GM21381 (cell line): ENCODE data around the gene FKBP1A.
"Not testable (repeated sequence)": the region's sequence is repeated elsewhere in the genome, so short reads cannot be mapped to it uniquely, and the experiment has no call there.

Experiments
- ATAC-seq: cut with Tn5 transposase; IDR thresholded peaks from one replicate; pipeline ENCODE4 v1.9.1; 2021; ENCODE audit warnings: mild to moderate bottlenecking, moderate library complexity; ENCODE audit not compliant: unreplicated experiment

FKBP1A gene

DNA sequence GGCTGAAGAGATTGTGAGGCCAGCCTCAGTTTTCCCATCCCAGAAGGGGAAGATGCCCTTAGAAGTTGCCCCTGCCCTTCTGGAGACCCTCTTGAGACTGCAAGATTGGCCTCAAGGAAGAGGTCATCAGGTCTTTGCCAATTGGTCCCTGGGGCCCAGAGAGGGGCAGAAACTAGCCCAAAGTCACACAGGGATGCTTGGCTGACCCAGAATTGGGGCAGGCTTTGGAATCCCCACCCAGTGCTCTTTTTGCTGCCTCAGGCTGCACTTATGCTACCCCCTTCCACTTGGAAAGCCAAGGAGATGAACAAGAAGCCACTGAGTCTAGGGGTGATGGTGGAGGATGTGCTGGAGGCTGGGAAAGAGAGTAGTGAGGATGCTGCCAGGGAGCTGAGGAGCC lies 24.9 kb upstream of the FKBP1A start:
- no peak for ATAC-seq

DNA sequence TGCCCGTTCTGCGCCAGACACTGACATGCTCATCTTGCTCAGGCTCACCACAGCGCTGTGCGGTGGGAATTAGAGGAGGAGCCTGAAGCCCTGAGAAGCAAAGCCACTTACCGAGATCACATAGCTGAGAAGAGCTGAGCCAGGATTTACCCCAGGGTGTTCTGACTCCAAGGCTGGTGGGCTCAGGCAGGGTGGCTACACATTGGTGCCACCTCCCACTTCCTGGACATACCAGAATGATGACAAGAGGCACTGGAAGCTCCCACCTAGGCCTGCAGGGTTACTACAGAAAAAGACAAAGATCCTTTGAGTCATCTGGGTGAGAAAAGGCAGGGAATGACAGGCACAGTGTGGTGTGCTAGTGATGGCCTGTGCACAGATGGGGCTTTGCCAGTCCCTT lies 24.4 kb upstream of the FKBP1A start:
- ATAC-seq: no peak

DNA sequence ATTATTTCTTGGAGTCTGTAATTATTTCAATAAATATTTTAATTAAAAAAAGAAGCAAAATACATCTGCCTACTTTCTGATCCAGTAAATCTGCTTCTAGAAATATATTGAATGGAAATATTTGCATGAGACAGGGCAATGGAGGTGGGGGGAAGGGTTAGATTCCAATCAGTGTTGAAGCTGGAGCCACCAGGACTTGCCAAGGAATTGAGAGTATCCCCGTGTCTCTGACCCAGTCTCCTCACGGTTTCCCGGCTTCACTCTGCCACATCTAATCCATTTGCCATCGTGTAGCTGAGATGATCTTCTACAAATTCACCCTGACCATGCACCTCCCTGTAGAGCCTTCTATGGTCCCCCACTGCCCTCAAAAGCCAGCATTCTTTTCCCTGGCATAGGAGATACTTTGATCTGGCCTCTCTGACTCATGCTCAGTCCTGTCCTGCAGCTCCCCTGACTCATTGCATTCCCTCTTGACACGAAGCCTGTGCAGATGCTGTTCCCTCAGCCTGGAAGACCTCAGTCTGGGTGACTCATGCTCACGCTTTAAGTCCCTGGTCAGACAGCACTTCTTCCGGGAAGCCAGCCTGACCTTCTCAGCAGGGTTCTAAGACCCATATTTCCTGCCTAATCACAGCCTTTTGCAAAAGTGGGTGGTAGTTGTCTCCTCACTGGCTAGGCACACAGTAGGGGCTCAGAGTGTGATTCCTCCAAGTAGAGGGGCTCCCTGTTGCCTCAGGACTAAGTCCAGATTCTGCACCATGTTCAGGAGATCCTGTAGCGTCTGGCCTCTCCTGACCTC lies 23.0 kb upstream of the FKBP1A start:
- ATAC-seq: no peak

DNA sequence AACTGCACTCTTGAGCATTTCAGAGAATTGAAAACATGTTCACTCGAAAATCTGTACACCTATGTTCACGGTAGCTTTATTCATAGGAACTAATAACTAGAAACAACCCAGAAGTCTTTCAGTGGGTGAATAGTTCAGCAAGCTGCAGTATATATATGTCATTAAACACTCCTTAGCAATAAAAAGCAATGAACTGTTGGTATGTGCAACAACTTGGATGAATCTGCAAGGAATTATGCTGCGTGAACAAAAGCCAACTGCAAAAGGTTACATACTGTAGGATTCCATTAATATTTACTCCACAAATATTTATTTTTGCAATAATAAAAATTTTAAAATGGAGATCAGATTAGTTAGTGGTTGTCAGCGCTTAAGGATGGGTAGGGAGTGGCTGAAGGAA lies 22.1 kb upstream of the FKBP1A start:
- ATAC-seq: no peak

DNA sequence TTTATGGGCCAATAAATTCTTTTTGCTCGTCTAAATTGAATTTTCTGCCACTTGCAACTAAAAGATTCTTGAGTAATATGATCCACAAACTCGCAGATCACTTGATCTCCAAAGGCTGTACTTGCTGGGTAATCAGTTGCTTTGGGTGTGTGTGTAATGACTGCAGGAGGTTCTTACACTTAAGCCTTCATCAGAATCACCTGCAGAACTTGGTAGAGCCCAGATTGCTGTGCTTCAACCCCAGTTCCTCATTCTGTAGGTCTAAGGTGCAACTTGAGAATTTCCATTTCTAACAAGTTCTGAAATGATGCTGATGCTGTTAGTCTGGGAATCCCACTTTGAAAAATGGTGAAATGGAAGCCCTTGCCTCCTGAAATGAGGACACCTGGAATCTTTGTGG lies 12.9 kb upstream of the FKBP1A start:
- ATAC-seq: no peak

DNA sequence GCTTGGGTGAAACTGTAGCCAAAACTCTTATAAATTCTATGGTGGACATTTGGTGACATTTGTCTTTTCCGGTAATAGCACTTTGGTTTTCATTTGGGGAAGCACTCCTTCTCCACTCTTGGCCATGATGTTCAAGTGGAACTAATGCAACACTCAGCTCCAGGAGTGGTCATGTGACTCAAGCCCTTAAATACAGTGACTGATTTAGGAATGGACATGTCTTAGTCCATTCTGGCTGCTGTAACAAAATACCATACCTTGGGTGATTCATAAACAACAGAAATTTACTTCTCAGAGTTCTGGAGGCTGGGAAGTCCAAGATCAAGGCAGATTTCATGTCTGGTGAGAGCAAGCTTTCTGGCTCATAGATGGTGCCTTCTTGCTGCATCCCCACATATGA lies 10.8 kb upstream of the FKBP1A start:
- ATAC-seq: no peak

DNA sequence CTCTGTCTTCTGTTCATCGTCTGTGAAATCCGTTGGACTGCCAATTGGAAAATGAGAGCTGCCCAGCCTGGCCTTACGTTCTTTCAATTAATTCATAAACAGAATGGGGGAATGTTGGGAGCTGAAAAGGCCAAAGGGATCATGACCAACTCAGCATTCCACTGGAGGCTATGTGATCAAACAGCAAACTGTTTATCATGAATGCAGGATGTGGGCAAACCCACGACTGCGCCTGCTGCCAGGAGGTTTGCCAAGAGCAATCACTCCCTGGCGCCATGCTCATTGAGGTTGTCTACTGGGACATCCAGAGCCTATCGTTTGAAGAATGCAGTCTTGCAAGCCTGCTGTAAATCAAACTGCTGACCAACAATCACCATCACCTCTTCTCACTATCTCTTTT lies 9.3 kb upstream of the FKBP1A start:
- no peak for ATAC-seq

DNA sequence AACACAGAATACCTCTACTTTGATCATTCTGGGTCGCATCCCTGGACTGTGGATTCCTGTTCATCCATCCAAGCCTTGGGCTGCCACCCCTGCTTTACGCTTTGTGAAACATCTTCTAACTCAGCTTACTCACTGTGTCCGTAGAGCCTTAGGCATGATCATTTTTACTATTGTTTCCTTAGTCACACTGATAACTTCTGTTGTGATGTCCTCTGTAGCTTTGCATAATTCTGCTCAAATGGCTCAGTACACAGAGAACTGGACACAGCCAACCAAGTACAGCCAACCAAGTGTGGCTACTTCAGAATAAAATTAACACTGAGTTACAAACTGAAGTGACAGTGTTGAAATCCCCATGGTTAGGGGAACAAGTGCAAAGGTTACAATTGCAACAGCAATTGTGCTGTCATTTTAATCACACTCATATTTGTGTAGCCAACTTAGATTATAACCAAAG lies 8.6 kb upstream of the FKBP1A start:
- no peak for ATAC-seq

DNA sequence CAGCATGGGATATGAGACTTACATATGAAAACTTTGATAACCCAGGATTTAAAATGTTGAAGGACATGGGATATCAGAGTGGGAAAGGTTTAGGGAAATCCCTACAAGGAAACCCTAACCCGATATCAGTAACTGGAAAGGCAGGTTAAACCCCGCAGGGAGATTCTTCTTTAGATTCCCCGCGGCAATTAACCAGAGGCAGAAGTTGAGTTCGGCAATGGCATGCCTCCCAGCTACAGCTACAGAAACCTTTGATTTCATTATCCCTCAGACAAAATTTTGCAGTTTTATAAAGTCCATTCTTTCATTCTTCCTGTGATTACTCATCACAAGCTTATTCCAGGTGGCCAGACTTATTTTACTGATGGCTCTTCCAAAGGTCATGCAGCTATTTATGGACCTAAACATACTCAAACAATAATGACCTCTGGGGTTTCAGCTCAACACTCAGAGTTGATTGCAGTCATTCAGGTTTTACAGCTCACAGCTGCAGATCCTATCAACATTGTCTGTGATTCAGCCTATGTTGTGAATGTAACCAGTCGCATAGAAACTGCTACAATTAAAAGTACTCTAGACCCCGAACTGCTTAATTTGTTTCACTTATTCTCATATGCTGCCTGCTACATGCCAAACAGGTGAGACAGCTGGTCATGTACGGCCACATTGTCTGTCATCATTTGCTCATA lies 7.0 kb upstream of the FKBP1A start:
- not testable (repeated sequence) for ATAC-seq

DNA sequence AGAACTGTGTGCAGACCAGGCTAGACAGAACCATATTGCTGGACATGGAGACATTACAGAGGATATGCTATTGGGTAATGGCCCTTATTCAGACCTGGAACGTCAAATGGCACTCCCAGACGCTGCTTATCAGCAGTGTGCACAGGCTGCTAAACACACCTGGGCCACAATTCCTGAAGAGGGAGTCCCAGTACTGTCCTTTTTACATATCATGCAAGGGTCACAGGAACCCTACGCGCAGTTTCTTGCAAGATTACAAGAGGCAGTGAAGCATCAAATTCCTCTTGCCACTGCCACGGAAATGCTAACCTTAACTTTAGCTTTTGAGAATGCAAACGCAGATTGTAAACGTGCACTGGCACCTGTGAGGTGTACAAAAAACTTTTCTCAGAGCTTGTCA lies 5.3 kb upstream of the FKBP1A start:
- ATAC-seq: not testable (repeated sequence)

DNA sequence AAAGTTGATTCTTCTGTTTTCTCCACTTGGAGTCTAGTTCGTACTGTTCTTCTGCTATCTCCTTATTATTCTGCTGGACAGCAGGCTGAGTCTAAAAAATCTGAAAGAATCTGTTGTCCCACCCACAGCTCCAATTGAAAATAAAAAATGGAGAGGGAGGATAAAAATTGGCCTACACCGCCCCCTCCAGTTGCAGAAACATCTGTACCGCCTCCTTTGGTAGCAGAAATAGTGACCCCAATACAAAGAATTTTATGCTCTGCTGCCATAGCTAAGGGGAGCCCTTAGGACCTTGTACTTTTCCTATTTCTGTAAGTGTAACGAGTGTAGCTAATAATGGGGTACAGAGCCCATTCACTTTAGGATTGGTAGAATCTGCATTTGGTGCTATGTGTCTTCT lies 4.9 kb upstream of the FKBP1A start:
- no peak for ATAC-seq

DNA sequence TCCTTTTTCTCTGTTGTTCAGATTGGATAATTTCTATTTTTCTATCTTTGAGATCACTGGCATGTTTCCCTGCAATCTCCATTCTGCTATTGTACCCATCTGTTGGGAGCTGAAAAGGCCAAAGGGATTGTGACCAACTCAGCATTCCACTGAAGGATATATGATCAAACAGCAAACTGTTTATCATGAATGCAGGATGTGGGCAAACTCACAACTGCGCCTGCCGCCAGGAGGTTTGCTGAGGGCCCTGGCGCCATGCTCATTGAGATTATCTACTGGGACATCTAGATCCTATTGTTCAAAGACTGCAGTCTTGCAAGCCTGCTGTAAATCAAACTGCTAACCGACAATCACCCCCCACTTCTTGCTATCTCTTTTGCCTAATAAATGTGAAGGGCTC lies 3.8 kb upstream of the FKBP1A start:
- no peak for ATAC-seq

DNA sequence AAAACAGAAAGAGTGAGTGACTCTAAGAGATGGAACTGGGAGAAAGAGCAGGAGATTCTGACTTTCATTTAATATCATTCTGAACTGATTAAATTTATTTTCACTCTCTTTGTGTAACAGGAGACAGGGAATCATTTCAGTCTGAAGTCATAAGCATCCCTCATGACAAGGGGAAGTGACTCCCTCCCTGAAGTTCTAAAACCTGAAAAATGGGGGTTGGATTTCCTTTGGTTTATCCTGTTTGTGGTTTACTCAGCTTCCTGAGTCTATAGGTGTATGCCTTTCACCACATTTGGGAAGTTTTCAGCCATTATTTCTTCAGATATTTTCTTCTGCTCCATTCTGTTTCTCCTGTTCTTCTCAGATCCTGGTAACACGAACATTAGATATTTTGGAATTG lies 3.4 kb upstream of the FKBP1A start:
- no peak for ATAC-seq

DNA sequence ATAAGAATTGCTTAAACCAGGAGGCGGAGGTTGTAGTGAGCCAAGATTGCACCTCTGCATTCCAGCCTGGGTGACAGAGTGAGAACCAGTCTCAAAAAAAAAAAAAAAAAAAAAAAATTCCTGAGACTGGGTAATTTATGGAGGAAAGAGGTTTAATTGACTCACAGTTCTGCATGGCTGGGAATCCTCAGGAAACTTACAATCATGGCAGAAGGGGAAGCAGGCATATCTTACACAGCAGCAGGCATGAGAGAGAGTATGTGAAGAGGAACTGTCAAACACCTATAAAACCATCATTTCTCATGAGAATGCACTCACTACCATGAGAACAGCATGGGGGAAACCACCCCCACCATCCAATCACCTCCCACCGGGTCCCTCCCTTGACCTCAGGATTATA lies 1.8 kb upstream of the FKBP1A start:
- no peak for ATAC-seq

DNA sequence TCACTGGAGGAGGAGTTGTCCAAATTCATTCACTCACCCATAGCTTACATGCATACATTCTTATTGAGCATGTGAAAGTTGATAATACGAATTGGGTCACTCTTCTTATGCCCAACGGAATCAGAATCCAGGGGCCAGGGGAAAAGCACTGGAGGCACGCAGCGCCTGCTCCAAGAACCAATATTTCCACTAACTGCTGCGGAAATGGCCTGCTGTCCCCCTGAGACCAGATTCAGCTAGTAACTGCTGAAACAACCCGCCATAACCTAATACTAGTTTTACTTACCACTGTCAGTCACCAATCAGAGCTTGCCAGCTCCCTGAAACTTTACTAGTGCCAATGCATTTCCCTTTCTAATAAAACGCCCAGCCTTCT lies 641 bp upstream of the FKBP1A start:
- no peak for ATAC-seq

DNA sequence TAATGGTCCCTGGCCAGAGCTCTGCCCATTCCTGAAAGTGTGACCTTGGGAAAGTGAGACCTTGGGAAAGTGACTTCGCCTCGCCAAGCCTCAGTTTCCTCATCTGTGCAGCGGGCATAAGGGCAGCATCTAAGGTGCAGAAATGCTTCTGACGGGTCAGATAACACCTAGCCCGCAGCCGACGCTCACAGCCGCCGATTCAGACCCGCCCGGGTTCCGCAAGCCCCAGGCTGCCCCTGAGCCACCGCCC lies 486 bp downstream of the FKBP1A start:
- ATAC-seq: no peak

DNA sequence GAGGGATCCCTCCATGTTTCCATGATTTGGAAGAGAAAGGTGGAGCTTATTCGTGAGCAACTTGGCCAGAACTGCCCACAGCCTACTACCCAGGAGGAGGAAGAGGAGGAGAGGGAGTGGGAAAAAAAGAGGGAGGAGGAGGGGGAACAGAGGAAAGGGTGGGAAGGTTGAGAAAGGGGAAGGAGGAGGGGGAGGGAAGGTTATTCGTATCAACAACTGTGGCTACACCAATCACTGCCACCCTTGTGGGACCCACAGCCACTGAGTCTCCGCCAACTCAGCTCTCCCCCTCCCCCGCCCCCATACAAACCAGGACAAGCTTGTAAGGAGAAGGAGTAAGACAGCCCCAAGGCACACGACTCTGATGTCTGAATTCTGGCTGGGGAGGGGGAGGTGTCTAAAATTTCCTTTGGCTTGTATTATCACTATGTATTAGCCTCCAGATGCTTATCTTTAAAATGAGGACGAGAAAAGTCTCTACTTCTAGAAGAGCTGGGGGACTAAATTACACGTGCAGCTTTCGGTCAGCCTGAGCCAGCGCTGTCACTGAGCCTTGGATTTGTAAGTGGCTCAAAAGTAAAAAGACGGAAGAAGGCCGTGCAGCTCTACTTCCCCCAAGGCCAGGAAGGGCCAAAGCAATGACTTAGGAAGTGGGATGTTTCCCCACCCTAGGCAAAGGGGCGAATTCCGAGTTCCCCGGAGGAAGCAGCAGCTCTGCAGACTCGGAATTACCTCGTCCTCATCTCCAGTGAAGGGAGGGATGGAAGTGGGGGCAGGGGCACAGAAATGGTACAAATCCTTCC lies 1.0 kb downstream of the FKBP1A start:
- ATAC-seq: no peak

DNA sequence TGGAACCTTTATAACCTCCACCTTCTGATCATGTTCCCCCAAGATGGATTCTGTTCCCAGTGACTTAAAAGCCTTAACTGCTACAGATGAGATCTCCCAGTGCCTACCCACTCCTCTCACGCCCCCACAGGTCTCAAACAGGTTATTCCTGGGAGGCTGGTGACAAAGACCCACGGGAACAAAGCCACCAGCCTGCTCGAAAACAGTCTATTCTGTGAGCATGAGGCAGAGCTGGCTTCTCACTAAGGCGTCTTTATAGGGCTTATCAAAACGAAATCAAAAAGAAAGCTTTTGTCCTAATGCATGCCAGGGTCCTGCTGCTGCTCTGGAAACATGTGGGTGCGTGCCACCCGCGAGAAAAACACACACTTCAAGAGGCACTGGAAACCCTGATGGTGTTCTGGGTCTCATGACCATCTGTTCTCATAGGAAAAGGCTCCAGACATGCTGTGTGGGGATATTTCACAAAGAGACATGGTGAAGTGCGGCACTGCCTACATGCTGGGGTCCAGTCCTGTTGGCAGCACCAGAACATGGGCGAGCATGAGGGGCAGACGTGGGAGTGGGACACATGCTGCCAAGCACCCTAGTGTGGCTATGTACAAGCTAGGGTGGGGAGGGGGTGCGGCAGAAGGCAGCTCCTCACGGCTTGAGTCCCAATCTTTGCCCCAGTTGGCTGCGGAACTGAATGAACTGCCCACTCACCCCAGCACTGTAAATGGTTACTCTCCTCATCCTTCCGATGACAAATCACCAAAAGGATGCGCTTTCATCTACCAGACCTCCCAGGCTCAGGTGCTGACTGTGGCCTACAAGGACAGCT lies 2.1 kb downstream of the FKBP1A start:
- ATAC-seq: no peak

DNA sequence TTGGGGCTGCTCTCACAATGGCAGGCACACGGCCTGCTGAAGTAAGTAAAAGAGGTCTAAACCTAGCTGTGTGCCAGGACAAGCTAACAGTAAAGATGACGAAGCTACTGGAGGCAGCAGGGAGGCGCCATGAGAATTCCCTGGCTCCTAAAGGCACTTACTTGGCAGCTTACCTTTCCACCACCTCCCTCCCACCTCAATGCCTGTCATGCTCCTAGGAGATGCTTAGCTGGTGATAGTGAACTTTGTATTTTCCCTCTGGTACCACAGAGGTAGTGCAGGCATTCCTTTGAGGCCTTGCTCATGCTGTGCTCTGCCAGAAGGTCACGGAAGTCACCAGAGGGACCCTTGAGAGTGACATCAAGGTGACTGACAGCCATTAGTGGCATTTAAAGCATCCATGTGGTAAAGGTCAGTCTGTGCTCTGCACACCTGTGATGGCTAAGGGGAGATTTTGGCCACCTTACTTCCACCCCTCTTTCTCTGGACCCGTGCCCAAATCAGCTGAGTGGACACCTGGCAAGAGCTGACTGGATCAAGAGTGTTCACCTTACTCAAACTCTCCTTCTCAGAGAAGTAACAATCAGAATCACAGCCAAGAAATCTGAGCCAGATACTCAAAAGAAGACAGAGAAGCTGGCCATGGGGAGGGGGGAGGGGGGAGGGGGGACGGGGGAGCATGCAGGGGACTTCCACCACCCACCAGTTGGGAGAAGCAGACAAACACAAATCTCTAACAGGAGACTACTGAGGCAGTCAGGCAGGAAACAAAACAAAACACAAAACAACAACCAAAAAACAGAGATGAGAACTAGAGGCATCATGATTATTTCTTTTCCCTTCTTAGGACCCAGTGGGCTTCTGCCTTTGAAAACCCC lies 2.9 kb downstream of the FKBP1A start:
- ATAC-seq: no peak

DNA sequence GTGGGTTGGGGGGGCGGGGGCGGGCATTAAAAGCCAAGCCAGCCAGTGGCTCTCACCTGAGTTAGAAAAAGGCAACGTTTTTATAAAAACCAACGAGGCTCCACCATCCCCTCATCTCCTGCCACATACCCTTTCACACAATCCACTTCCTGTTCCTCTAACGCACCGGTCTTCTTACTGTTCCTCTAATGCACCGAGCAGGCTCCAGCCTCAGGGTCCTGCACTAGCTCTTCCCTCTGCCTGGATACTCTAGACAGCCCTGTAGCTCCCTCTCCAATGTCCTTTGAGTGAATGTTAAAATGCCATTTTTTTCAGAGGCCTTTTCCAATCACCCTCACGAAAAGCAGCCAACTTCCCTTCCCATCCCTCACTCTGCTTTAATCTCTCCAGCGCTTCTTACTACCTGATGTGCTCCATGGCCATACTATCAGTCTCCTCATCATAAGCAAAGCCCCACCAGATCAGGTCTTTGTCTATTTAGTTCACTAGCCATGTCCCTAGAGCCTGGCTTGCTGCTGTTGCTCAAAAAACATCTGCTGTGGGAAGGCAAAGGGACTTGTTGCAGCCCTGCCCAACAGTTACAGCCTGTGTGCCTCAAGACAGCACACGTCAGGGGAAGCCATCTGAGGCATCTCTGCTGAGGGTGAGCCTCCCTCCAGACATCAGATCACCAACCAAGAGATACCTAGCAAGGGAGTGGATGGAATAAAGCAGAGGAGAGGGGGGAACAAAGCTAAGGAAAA lies 3.9 kb downstream of the FKBP1A start:
- no peak for ATAC-seq
